ACC112 (cell line): ENCODE measurements around the gene STOML2.

Experiments used
- H2AFZ ChIP-seq: fragments of 200-600 bp; sonication (generic); one replicate; pipeline ENCODE4 v1.6.0; 2017; ENCODE audit warnings: antibody characterized with exemption, low read length; ENCODE audit not compliant: unreplicated experiment
- H3K27ac ChIP-seq: fragments of 200-600 bp; sonication (generic); 2 replicates; pipeline ENCODE4 v1.5.1; 2014; ENCODE audit warnings: low read depth, mild to moderate bottlenecking, antibody characterized with exemption, low read length, moderate library complexity
- H3K27me3 ChIP-seq: fragments of 200-600 bp; sonication (generic); 2 replicates; pipeline ENCODE4 v1.6.1; 2014; ENCODE audit warnings: mild to moderate bottlenecking, antibody characterized with exemption, low read length, moderate library complexity, mixed read lengths; ENCODE audit not compliant: insufficient read depth
- H3K36me3 ChIP-seq: fragments of 200-600 bp; sonication (generic); 2 replicates; pipeline ENCODE4 v1.6.1; 2016; ENCODE audit warnings: mild to moderate bottlenecking, antibody characterized with exemption, low read length, moderate library complexity, mixed read lengths; ENCODE audit not compliant: insufficient read depth
- H3K4me1 ChIP-seq: fragments of 200-600 bp; sonication (generic); one replicate; pipeline ENCODE4 v1.6.1; 2016; ENCODE audit warnings: low read length, mixed read lengths; ENCODE audit not compliant: insufficient read depth, unreplicated experiment, control insufficient read depth
- H3K4me3 ChIP-seq: fragments of 200-600 bp; sonication (generic); 2 replicates; pipeline ENCODE4 v1.5.1; 2014; ENCODE audit warnings: mild to moderate bottlenecking, low read depth, low read length
- H3K79me2 ChIP-seq: fragments of 200-600 bp; sonication (generic); one replicate; pipeline ENCODE4 v1.6.0; 2016; ENCODE audit warnings: low read length; ENCODE audit not compliant: control insufficient read depth, unreplicated experiment, insufficient read depth

STOML2 gene

GRCh38 chr9:35091536-35091935 lies 11.4 kb downstream of the STOML2 start:
- no peaks in the 10 kb centered on the region for H3K27me3 ChIP-seq
- no peak overlapping the region for H3K27ac ChIP-seq
- H2AFZ ChIP-seq, result no peak overlapping the region
- H3K4me3 ChIP-seq, result no peak overlapping the region
- H3K4me1 ChIP-seq, result peaks cover 5% of the 10 kb centered on the region
- peaks cover 15% of the 10 kb centered on the region for H3K36me3 ChIP-seq
- H3K79me2 ChIP-seq, result no peaks in the 10 kb centered on the region

GRCh38 chr9:35089434-35089833 lies 13.5 kb downstream of the STOML2 start:
- Histone ChIP-seq H3K27ac (no peak overlapping the region), H3K4me1 (no peaks in the 10 kb centered on the region), H3K36me3 (peaks cover 15% of the 10 kb centered on the region), H3K79me2 (no peaks in the 10 kb centered on the region), H3K27me3 (no peaks in the 10 kb centered on the region), H3K4me3 (no peak overlapping the region), H2AFZ (no peak overlapping the region)

GRCh38 chr9:35085078-35085477 lies 17.9 kb downstream of the STOML2 start:
- Histone ChIP-seq H3K4me1 (no peaks in the 10 kb centered on the region), H3K36me3 (0 out of 2 replicates have a peak, but pooled peaks cover 3% of the 10 kb centered on the region), H3K4me3 (no peak overlapping the region), H3K27ac (no peak overlapping the region), H2AFZ (no peak overlapping the region), H3K79me2 (no peaks in the 10 kb centered on the region), H3K27me3 (no peaks in the 10 kb centered on the region)

GRCh38 chr9:35079426-35080341 lies 23.2 kb downstream of the STOML2 start, which contains the start of gene FANCG:
Gene FANCG, minus strand, starts transcription at chr9:35079942. Its CDS starts 418 bp downstream, at chr9:35079524.
- peak within 1 kb of the TSS; percentile 87 for H3K4me3 ChIP-seq
- H3K79me2 ChIP-seq, result peaks cover 26% of the 10 kb centered on the region
- no peaks in the 10 kb centered on the region; the same call in 1 of the 2 replicates for H3K36me3 ChIP-seq
- H3K27ac ChIP-seq, result peak within 1 kb of the TSS; percentile 76
- H3K4me1 ChIP-seq, result peaks cover 10% of the 10 kb centered on the region
- H3K27me3 ChIP-seq, result no peaks in the 10 kb centered on the region
- peak within 1 kb of the TSS; percentile 54 for H2AFZ ChIP-seq

GRCh38 chr9:35079041-35079425 lies 23.9 kb downstream of the STOML2 start:
- peak overlapping the region; percentile 54 for H2AFZ ChIP-seq
- peak overlapping the region; percentile 87 for H3K4me3 ChIP-seq
- peaks cover 10% of the 10 kb centered on the region for H3K4me1 ChIP-seq
- H3K79me2 ChIP-seq, result peaks cover 26% of the 10 kb centered on the region
- peaks cover 3% of the 10 kb centered on the region; the same call in 1 of the 2 replicates for H3K36me3 ChIP-seq
- no peaks in the 10 kb centered on the region for H3K27me3 ChIP-seq
- peak overlapping the region; percentile 76; the same call in 1 of the 2 replicates for H3K27ac ChIP-seq

- no peaks in the 10 kb centered on the region for H3K27me3 ChIP-seq
- H2AFZ ChIP-seq, result no peak overlapping the region
- H3K27ac ChIP-seq, result no peak overlapping the region
- peak overlapping the region; percentile 87 for H3K4me3 ChIP-seq
- H3K79me2 ChIP-seq, result peaks cover 26% of the 10 kb centered on the region
- H3K4me1 ChIP-seq, result peaks cover 13% of the 10 kb centered on the region
- H3K36me3 ChIP-seq, result peaks cover 7% of the 10 kb centered on the region; the same call in 1 of the 2 replicates
Measured at GRCh38 chr9:35078066-35078465, 24.9 kb downstream of the STOML2 start.

- Histone ChIP-seq H3K27me3 (no peaks in the 10 kb centered on the region), H3K27ac (no peak overlapping the region), H2AFZ (no peak overlapping the region), H3K79me2 (peaks cover 26% of the 10 kb centered on the region), H3K4me3 (no peak overlapping the region), H3K36me3 (peaks cover 7% of the 10 kb centered on the region; the same call in 1 of the 2 replicates), H3K4me1 (peaks cover 15% of the 10 kb centered on the region)
Measured at GRCh38 chr9:35076848-35077247, 26.1 kb downstream of the STOML2 start.

GRCh38 chr9:35075358-35075757 lies 27.6 kb downstream of the STOML2 start:
- peaks cover 20% of the 10 kb centered on the region for H3K4me1 ChIP-seq
- H3K79me2 ChIP-seq, result peaks cover 41% of the 10 kb centered on the region
- H2AFZ ChIP-seq, result no peak overlapping the region
- H3K36me3 ChIP-seq, result peaks cover 7% of the 10 kb centered on the region; the same call in 1 of the 2 replicates
- no peaks in the 10 kb centered on the region for H3K27me3 ChIP-seq
- no peak overlapping the region for H3K27ac ChIP-seq
- H3K4me3 ChIP-seq, result no peak overlapping the region

GRCh38 chr9:35074791-35075190 lies 28.1 kb downstream of the STOML2 start:
- H3K36me3 ChIP-seq, result peaks cover 7% of the 10 kb centered on the region; the same call in 1 of the 2 replicates
- peaks cover 25% of the 10 kb centered on the region for H3K4me1 ChIP-seq
- H3K27ac ChIP-seq, result no peak overlapping the region
- no peaks in the 10 kb centered on the region for H3K27me3 ChIP-seq
- no peak overlapping the region for H2AFZ ChIP-seq
- no peak overlapping the region for H3K4me3 ChIP-seq
- H3K79me2 ChIP-seq, result peaks cover 47% of the 10 kb centered on the region

GRCh38 chr9:35074141-35074540 lies 28.8 kb downstream of the STOML2 start:
- H3K4me1 ChIP-seq, result peaks cover 28% of the 10 kb centered on the region
- no peak overlapping the region for H2AFZ ChIP-seq
- H3K27ac ChIP-seq, result no peak overlapping the region
- peaks cover 53% of the 10 kb centered on the region for H3K79me2 ChIP-seq
- H3K4me3 ChIP-seq, result no peak overlapping the region
- no peaks in the 10 kb centered on the region for H3K27me3 ChIP-seq
- peaks cover 7% of the 10 kb centered on the region; the same call in 1 of the 2 replicates for H3K36me3 ChIP-seq

GRCh38 chr9:35073279-35073612 lies 29.7 kb downstream of the STOML2 start:
- Histone ChIP-seq H3K4me3 (peak overlapping the region; percentile 50), H3K27me3 (no peaks in the 10 kb centered on the region), H3K27ac (peak overlapping the region; percentile 95), H3K4me1 (peaks cover 29% of the 10 kb centered on the region), H3K36me3 (peaks cover 13% of the 10 kb centered on the region; the same call in 1 of the 2 replicates), H3K79me2 (peaks cover 53% of the 10 kb centered on the region), H2AFZ (no peak overlapping the region)
